Motor neuron (in vitro differentiated cells): Measurements from ENCODE around the gene LRRC37A3. TPM values are rescaled to one million over a fixed set of nuclear protein-coding genes. Genes with fewer than 3 reads are reported as not detected.
A peak's percentile ranks its signal among the peaks of the same experiment; 100 is the strongest.
"Not testable (repeated sequence)": the region's sequence is repeated elsewhere in the genome, so short reads cannot be mapped to it uniquely, and the experiment has no call there.

Experiments used
- ATAC-seq, 8 experiments: fragments of 200-7000 bp; cut with Tn5 transposase; replicated peaks in 6 of 8; 2 replicates each; pipeline ENCODE4 v1.8.0; 2021; ENCODE audit warnings: mild to moderate bottlenecking in 8 of 8, moderate library complexity in 8 of 8
- H3K27ac ChIP-seq, 2 donors: fragments of 250-450 bp; sonication (Bioruptor Pico); 2 replicates each; pipeline ENCODE4 v1.9.0; 2021; ENCODE audit warnings: antibody characterized with exemption in 2 of 2, mild to moderate bottlenecking in 2 of 2, moderate library complexity in 1 of 2
- H3K4me1 ChIP-seq, 2 donors: fragments of 250-450 bp; sonication (Bioruptor Pico); replicated peaks in 1 of 2; 2 replicates each; pipeline ENCODE4 v1.6.1; 2021; ENCODE audit warnings: antibody characterized with exemption in 2 of 2, mild to moderate bottlenecking in 2 of 2, moderate library complexity in 1 of 2
- H3K4me3 ChIP-seq, 5 donors: fragments of 250-450 bp; sonication (Bioruptor Pico); 2 replicates each; pipeline ENCODE4 v1.9.0; 2021; ENCODE audit warnings: antibody characterized with exemption in 5 of 5, mild to moderate bottlenecking in 5 of 5, moderate library complexity in 4 of 5
- WGBS, 10 experiments: fragments of 450-650 bp; shearing (Covaris generic); methylation state at CpG; one replicate each; pipeline ENCODE4 v1.0.0; 2022; 5-methylcytosine and 5-hydroxymethylcytosine counted together
- in situ Hi-C, 9 experiments: fragments of 400-800 bp; cut with MboI; loops; one replicate each; pipeline ENCODE4 v1.15.0; 2021; ENCODE audit warnings: low sequenced_read_pairs in 9 of 9, low pct_unique_long_range_greater_than_20kb in 2 of 9; ENCODE audit not compliant: unreplicated experiment in 9 of 9
- total RNA-seq, 8 experiments: library from RNA; unstranded; fragments of 300-600 nt; gene quantifications; 2 replicates each; pipeline versions ENCODE4 v1.2.3 to v1.2.4, GENCODE V29; 2022

Gene LRRC37A3
- total RNA-seq, 8 experiments from 2014 or later: 5.7 to 21.4 (median 8.7) TPM

- H3K4me3 ChIP-seq, H3K27ac ChIP-seq, H3K4me1 ChIP-seq, in situ Hi-C loops: not testable (repeated sequence)
- WGBS, 10 experiments: 74% methylated on average over 2 of the region's 9 CpGs; no CpG with 5 or more reads in 9 of the 10 experiments
- peak; percentile 46 to 92 (median 77) for ATAC-seq
Measured at GRCh38 chr17:64808178-64808977, 110.9 kb downstream of the LRRC37A3 start.

Other genes with a start within 250 kb of the LRRC37A3 start
- gene GNA13, start 137.3 kb upstream of the LRRC37A3 start, total RNA-seq: 10 to 100 TPM; 26.8 to 66.8 (median 36.2) TPM
- 10 to 100 TPM in 2 of 8 experiments, 1 to 10 TPM in 5, under 1 TPM in 1; 0.46 to 52.0 (median 4.5) TPM for gene RGS9, start 217.9 kb upstream of the LRRC37A3 start, total RNA-seq